H9 (cell line): ENCODE data around the gene SLC27A1. TPM values are rescaled to one million over a fixed set of nuclear protein-coding genes. Genes with fewer than 3 reads are reported as not detected.

Experiments
- DNase-seq: peaks from one replicate; pipeline ENCODE4 v3.0.0-alpha.2; 2017
- H2AFZ ChIP-seq: one replicate; pipeline ENCODE4 v1.6.1; 2013; ENCODE audit warnings: mild to moderate bottlenecking, low read length, control low read depth, moderate library complexity
- H2AK5ac ChIP-seq: 2 replicates; pipeline ENCODE4 v1.6.1; 2013; ENCODE audit warnings: low read length, control low read depth, mixed read lengths; ENCODE audit not compliant: insufficient read length
- H2BK120ac ChIP-seq: one replicate; pipeline ENCODE4 v1.6.1; 2013; ENCODE audit warnings: low read depth, mild to moderate bottlenecking, low read length, control low read depth, inconsistent platforms; ENCODE audit not compliant: poor library complexity, severe bottlenecking
- H2BK12ac ChIP-seq: 2 replicates; pipeline ENCODE4 v1.6.1; 2013; ENCODE audit warnings: low read length, control low read depth, mixed read lengths, low read depth; ENCODE audit not compliant: insufficient read length
- H2BK15ac ChIP-seq: 2 replicates; pipeline ENCODE4 v1.6.1; 2013; ENCODE audit warnings: low read depth, low read length, control low read depth
- H2BK20ac ChIP-seq: one replicate; pipeline ENCODE4 v1.6.1; 2013; ENCODE audit warnings: low read depth, mild to moderate bottlenecking, low read length, control low read depth, inconsistent platforms; ENCODE audit not compliant: poor library complexity, severe bottlenecking
- H2BK5ac ChIP-seq: 2 replicates; pipeline ENCODE4 v1.6.1; 2013; ENCODE audit warnings: low read length, control low read depth, mixed read lengths; ENCODE audit not compliant: insufficient read length
- H3K14ac ChIP-seq: 2 replicates; pipeline ENCODE4 v1.6.1; 2013; ENCODE audit warnings: low read length, control low read depth; ENCODE audit not compliant: insufficient read depth
- H3K18ac ChIP-seq: 2 replicates; pipeline ENCODE4 v1.6.1; 2013; ENCODE audit warnings: low read depth, mild to moderate bottlenecking, mixed read lengths, low read length, control low read depth; ENCODE audit not compliant: insufficient read length
- H3K23ac ChIP-seq: 2 replicates; pipeline ENCODE4 v1.6.1; 2013; ENCODE audit warnings: low read length, control low read depth, mixed read lengths, low read depth; ENCODE audit not compliant: insufficient read length
- H3K23me2 ChIP-seq: 2 replicates; pipeline ENCODE4 v1.6.1; 2013; ENCODE audit warnings: low read depth, mild to moderate bottlenecking, mixed read lengths, low read length, control low read depth; ENCODE audit not compliant: insufficient read length, poor library complexity, severe bottlenecking
- H3K27ac ChIP-seq: 2 replicates; pipeline ENCODE4 v1.5.1; 2013; ENCODE audit warnings: low read length, control low read depth, mixed read lengths, low read depth; ENCODE audit not compliant: insufficient read length
- H3K27me3 ChIP-seq: 2 replicates; pipeline ENCODE4 v1.6.1; 2013; ENCODE audit warnings: low read length, control low read depth, inconsistent platforms; ENCODE audit not compliant: insufficient read depth
- H3K4ac ChIP-seq: 2 replicates; pipeline ENCODE4 v1.6.1; 2013; ENCODE audit warnings: low read depth, mild to moderate bottlenecking, control low read depth, inconsistent platforms, low read length, moderate library complexity
- H3K4me1 ChIP-seq: 2 replicates; pipeline ENCODE4 v1.6.1; 2013; ENCODE audit warnings: low read length, control low read depth, inconsistent platforms; ENCODE audit not compliant: insufficient read depth
- H3K4me2 ChIP-seq: 2 replicates; pipeline ENCODE4 v1.6.1; 2013; ENCODE audit warnings: low read length, control low read depth, mixed read lengths; ENCODE audit not compliant: insufficient read length, insufficient read depth
- H3K56ac ChIP-seq: 2 replicates; pipeline ENCODE4 v1.6.1; 2013; ENCODE audit warnings: low read depth, mild to moderate bottlenecking, mixed read lengths, low read length, control low read depth; ENCODE audit not compliant: insufficient read length
- H3K79me1 ChIP-seq: 2 replicates; pipeline ENCODE4 v1.6.1; 2013; ENCODE audit warnings: low read depth, mild to moderate bottlenecking, moderate library complexity, low read length, control low read depth, inconsistent platforms; ENCODE audit not compliant: insufficient read depth, poor library complexity, severe bottlenecking
- H3K79me2 ChIP-seq: 2 replicates; pipeline ENCODE4 v1.6.1; 2013; ENCODE audit warnings: low read length, control low read depth, inconsistent platforms; ENCODE audit not compliant: insufficient read depth
- H3K9ac ChIP-seq: 2 replicates; pipeline ENCODE4 v1.6.1; 2013; ENCODE audit warnings: low read length, control low read depth, mixed read lengths; ENCODE audit not compliant: insufficient read length; ENCODE audit errors: extremely low read depth
- H3K9me3 ChIP-seq: one replicate; pipeline ENCODE4 v1.6.1; 2013; ENCODE audit warnings: low read depth, low read length, inconsistent platforms; ENCODE audit not compliant: control insufficient read depth
- H3T11ph ChIP-seq: one replicate; pipeline ENCODE4 v1.6.1; 2013; ENCODE audit warnings: mild to moderate bottlenecking, low read length, control low read depth, inconsistent platforms
- H4K20me1 ChIP-seq: one replicate; pipeline ENCODE4 v1.6.1; 2013; ENCODE audit not compliant: control insufficient read depth, insufficient read length, insufficient read depth
- H4K5ac ChIP-seq: 2 replicates; pipeline ENCODE4 v1.6.1; 2013; ENCODE audit warnings: low read depth, mild to moderate bottlenecking, mixed read lengths, low read length, control low read depth; ENCODE audit not compliant: insufficient read length
- H4K8ac ChIP-seq: replicated peaks from 2 replicates; pipeline ENCODE4 v1.6.1; 2013; ENCODE audit warnings: low read length, control low read depth, mixed read lengths, low read depth; ENCODE audit not compliant: insufficient read length
- H4K91ac ChIP-seq: 2 replicates; pipeline ENCODE4 v1.6.1; 2013; ENCODE audit warnings: low read depth, mild to moderate bottlenecking, moderate library complexity, mixed read lengths, low read length, control low read depth; ENCODE audit not compliant: insufficient read length
- H3K27ac Mint-ChIP-seq, 3 experiments: 2 replicates in 2 of 3; 3 replicates in 1 of 3; pipeline ENCODE4 v1.8.0; 2020 to 2021; ENCODE audit warnings: mixed read lengths in 3 of 3, mild to moderate bottlenecking in 1 of 3, moderate library complexity in 1 of 3
- H3K27me3 Mint-ChIP-seq: 2 replicates; pipeline ENCODE4 v1.8.0; 2021; ENCODE audit warnings: low read depth, mild to moderate bottlenecking, moderate library complexity, mixed read lengths
- H3K36me3 Mint-ChIP-seq, 3 experiments: 2 replicates in 2 of 3; 3 replicates in 1 of 3; pipeline ENCODE4 v1.8.0; 2020 to 2021; ENCODE audit warnings: low read depth in 3 of 3, mixed read lengths in 3 of 3; ENCODE audit not compliant: insufficient read depth in 1 of 3
- H3K4me1 Mint-ChIP-seq, 2 experiments: 2 replicates each; pipeline ENCODE4 v1.8.0; 2020; ENCODE audit warnings: mixed read lengths in 2 of 2
- H3K4me3 Mint-ChIP-seq, 2 experiments: 2 replicates in 1 of 2; 3 replicates in 1 of 2; pipeline ENCODE4 v1.8.0; 2020 to 2021; ENCODE audit warnings: mild to moderate bottlenecking in 2 of 2, mixed read lengths in 2 of 2, moderate library complexity in 1 of 2
- H3K9me3 Mint-ChIP-seq, 2 experiments: 2 replicates in 1 of 2; 3 replicates in 1 of 2; pipeline ENCODE4 v1.8.0; 2020; ENCODE audit warnings: mild to moderate bottlenecking in 2 of 2, mixed read lengths in 2 of 2, moderate library complexity in 1 of 2
- WGBS: extraction: QIAGEN DNeasy Blood & Tissue Kit; methylation state at CpG from one replicate; pipeline ENCODE4 v1.1.7; 2013; ENCODE audit warnings: missing lambda C conversion rate, low lambda C conversion rate, mixed read lengths; ENCODE audit not compliant: insufficient read length; ENCODE audit errors: extremely low coverage; 5-methylcytosine and 5-hydroxymethylcytosine counted together
- total RNA-seq: library from RNA; stranded (reverse); gene quantifications from 2 replicates; pipeline ENCODE4 v1.2.1, GENCODE V29; 2021
- TF ChIP-seq, protein P1 (sequence below): fragments of 200-600 bp; sonication (generic); conservative IDR thresholded peaks from 3 replicates; pipeline ENCODE4 v1.8.0; 2021; ENCODE audit warnings: antibody characterized with exemption, mild to moderate bottlenecking

Gene SLC27A1
- total RNA-seq, 1 experiment from 2014 or later = 6.4 TPM

DNA sequence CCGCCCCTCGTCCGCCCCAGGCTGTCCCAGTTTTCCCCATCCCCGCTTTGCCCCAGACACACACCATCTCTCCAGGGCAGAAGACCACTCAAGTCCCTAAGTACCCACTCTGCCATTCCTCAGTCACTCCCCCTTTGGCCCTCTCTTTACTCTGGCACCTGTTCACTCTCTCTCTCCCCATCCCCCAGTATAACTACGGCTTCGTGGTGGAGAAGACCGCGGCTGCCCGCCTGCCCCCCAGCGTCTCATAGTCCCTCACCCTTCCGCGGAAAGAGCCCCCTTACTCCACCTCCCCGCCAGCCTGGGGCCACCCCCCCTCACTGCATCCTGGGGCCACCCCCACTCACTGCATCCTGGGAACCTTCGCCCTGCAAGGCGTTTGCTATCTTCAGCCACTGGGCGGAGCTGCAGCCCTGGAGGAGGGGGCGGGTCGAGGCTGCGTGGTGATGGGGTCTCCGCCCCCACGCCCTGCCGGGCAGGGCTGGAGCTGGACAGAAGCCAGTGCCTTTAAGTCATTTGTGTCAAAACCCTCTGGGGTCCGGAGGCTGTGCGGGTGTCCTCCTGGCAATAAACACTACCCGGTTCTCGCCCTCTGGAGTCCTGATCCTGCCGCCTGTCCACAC, 45.5 kb upstream of the SLC27A1 start:
- H3K23ac ChIP-seq = no peak overlapping the region
- DNase-seq = peak; percentile 90
- H2BK15ac ChIP-seq = no peak overlapping the region; the same call in 1 of the 2 replicates
- no peak overlapping the region for H4K5ac ChIP-seq
- no peak overlapping the region for H2BK5ac ChIP-seq
- Mint-ChIP-seq H3K4me3 (peak overlapping the region; percentile 67 to 82), H3K27ac (peak overlapping the region in 2 of 3 experiments; percentile 70 to 90; a peak in 2 of 7 replicates), H3K27me3 (no peaks in the 10 kb centered on the region; the same call in 1 of the 2 replicates), H3K9me3 (no peaks in the 10 kb centered on the region), H3K36me3 (peaks cover 0 to 8% (median 4%) of the 10 kb centered on the region in 3 experiments; a peak in 2 of 7 replicates), H3K4me1 (peaks cover 14 to 21% of the 10 kb centered on the region in 2 experiments)
- H3K14ac ChIP-seq = no peak overlapping the region; the same call in 1 of the 2 replicates
- no peaks in the 10 kb centered on the region for H3K79me2 ChIP-seq
- H3K79me1 ChIP-seq = no peaks in the 10 kb centered on the region
- H4K8ac ChIP-seq = no peak overlapping the region
- H3K4me1 ChIP-seq = no peaks in the 10 kb centered on the region; the same call in 1 of the 2 replicates
- H3K9ac ChIP-seq = no peak overlapping the region
- peaks cover 11% of the 10 kb centered on the region for H3K23me2 ChIP-seq
- no peak overlapping the region for H2AFZ ChIP-seq
- H2AK5ac ChIP-seq = no peak overlapping the region
- H3T11ph ChIP-seq = no peak overlapping the region
- H2BK12ac ChIP-seq = no peak overlapping the region
- no CpG with 5 or more reads among the region's 27 CpGs for WGBS
- no peak overlapping the region for H3K4ac ChIP-seq
- H4K20me1 ChIP-seq = no peaks in the 10 kb centered on the region
- peak overlapping the region; percentile 11 for H3K18ac ChIP-seq
- no peaks in the 10 kb centered on the region for H3K27me3 ChIP-seq
- H2BK120ac ChIP-seq = no peak overlapping the region
- no peak overlapping the region for H3K27ac ChIP-seq
- H3K4me2 ChIP-seq = peak overlapping the region; percentile 26
- H3K56ac ChIP-seq = no peak overlapping the region
- H3K9me3 ChIP-seq = no peaks in the 10 kb centered on the region
- TF ChIP-seq, protein P1, sequence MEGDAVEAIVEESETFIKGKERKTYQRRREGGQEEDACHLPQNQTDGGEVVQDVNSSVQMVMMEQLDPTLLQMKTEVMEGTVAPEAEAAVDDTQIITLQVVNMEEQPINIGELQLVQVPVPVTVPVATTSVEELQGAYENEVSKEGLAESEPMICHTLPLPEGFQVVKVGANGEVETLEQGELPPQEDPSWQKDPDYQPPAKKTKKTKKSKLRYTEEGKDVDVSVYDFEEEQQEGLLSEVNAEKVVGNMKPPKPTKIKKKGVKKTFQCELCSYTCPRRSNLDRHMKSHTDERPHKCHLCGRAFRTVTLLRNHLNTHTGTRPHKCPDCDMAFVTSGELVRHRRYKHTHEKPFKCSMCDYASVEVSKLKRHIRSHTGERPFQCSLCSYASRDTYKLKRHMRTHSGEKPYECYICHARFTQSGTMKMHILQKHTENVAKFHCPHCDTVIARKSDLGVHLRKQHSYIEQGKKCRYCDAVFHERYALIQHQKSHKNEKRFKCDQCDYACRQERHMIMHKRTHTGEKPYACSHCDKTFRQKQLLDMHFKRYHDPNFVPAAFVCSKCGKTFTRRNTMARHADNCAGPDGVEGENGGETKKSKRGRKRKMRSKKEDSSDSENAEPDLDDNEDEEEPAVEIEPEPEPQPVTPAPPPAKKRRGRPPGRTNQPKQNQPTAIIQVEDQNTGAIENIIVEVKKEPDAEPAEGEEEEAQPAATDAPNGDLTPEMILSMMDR = peak; percentile 68
- no peak overlapping the region for H4K91ac ChIP-seq
- no peak overlapping the region for H2BK20ac ChIP-seq
